ENCODE results near the gene SEC11A.
"Not testable (repeated sequence)": the region's sequence is repeated elsewhere in the genome, so short reads cannot be mapped to it uniquely, and the experiment has no call there.

SEC11A gene

GRCh38 chr15:84716036-84716732 lies at the start of gene SEC11A:
Gene SEC11A, minus strand, starts transcription at chr15:84716139. Its CDS starts 64 bp downstream, at chr15:84716075.
- peak; percentile 97 for DNase-seq (ENCODE audit: low spot score)

DNA sequence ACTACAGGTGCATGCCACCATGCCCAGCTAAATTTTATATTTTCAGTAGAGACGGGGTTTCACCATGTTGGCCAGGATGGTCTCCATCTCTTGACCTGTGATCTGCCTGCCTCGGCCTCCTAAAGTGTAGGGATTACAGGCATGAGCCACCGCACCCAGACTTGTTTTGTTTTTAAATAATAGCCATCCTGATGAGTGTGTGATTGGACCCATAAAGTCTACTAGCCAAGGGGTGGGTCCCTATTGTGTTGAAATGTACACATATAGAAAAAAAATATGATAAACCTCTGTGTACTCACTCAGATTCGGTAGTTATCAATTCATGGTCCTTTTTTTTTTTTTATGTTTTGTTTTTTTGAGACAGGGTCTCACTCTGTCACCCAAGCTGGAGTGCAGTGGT lies 49.7 kb upstream of the SEC11A start:
- no peak for DNase-seq (ENCODE audit: low spot score)

GRCh38 chr15:84764989-84765388 lies 49.0 kb upstream of the SEC11A start:
- DNase-seq (ENCODE audit: low spot score): no peak

- DNase-seq (ENCODE audit: low spot score): no peak
Observed at GRCh38 chr15:84764585-84764984, 48.6 kb upstream of the SEC11A start.

DNA sequence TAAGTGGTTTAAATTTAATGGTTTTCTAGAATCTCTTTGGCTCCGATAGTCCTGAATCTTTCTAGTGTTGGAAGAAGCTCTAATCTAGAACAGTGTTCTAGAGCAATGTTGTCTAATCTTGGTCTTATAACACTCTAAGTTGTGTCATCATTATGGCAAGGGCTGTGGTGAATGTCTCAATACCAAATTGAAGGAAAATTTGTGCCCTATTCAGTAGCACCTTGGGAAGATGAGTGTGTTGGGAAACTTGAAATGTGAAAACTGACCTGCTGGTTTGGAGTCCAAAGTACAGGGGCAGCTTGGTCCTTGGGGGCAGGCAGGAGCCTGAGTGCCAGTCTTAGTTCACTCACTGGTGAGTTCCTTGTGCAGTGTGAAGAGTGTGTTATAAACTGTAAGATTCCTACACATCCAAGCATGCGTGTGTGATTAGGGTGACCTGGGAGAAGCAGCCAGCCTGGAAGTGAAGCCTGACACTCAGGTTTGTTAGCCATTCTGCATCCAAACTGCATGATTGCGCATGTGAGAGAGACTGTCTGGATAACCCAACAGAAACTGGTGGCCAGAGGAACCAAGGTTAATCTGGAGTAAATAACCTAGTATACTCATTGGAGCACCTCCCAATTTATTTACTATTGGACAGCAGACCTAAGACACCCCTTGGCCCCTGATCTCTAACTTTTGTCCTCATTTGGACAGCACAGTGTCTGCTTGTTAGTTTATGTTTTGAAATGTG lies 47.1 kb upstream of the SEC11A start:
- DNase-seq (ENCODE audit: low spot score): no peak

DNA sequence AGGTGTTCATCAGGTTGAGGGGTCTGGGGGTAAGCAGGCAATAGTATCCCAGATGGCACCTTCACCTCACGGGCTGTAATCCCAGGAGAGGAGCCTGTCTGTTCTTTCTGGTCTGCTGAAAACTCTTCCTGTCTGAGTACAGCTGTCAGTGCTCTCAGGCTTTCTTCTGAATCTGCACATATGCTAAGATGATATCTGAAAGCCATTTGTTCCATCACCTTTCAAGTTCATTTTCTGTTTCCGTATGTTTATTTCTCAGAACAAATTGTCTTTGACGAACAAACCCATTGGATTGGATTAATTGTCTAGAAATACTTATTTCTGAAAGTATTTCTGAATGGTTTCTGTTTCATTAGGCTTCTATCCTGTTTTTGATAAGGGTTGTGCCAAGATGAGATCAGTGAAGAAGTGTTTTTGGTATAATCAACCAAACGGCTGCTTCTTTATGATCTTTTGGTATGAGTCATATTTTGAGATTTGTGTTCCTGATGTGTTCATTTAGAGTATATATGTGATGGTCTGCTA lies 45.7 kb upstream of the SEC11A start:
- no peak for DNase-seq (ENCODE audit: low spot score)

GRCh38 chr15:84760219-84760618 lies 44.3 kb upstream of the SEC11A start:
- DNase-seq (ENCODE audit: low spot score): no peak

- no peak for DNase-seq (ENCODE audit: low spot score)
Observed at GRCh38 chr15:84759018-84759417, 43.1 kb upstream of the SEC11A start.

DNA sequence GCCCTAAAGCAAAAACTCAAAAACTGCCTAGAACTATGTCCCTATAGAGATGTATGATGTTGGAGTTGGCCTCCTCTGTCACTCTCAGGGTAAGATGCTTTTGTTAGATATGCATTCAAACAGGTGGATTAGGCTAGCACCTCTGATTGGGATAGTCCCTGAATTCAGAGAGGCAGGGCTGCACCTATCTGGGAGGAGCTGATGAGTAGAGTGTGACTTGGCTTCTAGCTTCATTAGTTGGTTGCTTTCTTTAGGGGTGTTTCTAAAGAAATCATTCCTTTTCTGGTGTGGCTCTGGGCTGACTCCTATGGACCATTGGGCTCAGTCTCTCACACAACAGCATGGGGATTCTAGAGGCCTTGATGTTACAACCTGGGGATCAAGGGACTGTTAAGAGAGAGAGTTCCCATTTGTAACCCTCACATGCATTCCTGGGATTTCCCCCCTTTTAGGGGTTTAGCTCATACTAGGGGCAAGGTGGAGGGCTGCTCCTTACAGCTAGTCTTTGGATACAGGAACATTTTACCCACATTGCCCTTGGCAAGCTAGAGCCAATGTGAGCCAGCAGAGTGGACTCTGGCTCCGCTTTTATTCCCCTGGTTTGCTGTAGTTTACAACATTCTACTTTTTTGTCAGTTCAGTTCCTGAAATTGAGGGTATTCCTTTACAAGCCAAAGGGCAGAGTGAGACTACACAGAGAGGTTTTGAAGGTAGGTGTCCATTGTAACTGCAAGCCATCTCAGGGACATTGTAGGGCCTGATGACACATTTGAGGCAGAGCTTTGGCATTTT lies 40.0 kb upstream of the SEC11A start:
- DNase-seq (ENCODE audit: low spot score): no peak

GRCh38 chr15:84754889-84755288 lies 39.0 kb upstream of the SEC11A start:
- DNase-seq (ENCODE audit: low spot score): not testable (repeated sequence)

GRCh38 chr15:84752700-84753099 lies 36.8 kb upstream of the SEC11A start:
- no peak for DNase-seq (ENCODE audit: low spot score)

DNA sequence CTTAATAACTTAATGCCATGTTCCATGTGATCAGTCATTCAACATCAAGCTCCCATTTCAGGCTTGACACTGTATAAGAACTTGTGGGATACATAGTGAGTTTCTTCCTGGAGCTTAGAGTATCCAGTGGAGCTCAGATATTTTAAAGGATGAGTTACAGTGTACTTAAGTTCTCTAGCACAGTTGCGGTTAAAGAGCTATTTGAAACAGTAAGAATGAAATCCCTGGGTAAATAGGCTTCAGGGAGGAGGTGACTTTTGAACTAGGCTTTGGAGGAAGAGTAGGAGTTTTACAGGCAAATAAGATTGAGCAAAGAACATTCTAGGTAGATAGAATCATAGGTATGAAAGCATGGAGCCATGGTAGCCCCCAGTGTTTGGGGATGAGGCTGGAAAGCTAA lies 36.3 kb upstream of the SEC11A start:
- no peak for DNase-seq (ENCODE audit: low spot score)

DNA sequence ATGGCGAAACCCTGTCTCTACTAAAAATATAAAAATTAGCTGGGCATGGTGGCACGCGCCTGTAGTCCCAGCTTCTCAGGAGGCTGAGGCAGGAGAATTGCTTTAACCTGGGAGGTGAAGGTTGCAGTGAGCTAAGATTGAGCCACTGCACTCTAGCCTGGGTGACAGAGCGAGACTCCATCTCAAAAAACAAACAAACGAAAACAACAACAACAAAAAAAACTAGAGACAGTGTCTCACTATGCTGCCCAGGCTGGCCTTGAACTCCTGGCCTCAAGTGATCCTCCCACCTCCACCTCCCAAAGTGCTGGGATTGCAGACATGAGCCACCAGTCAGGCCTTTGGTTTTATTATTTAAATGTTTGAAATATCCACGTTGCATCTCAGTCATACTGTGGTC lies 35.8 kb upstream of the SEC11A start:
- DNase-seq (ENCODE audit: low spot score): not testable (repeated sequence)

DNA sequence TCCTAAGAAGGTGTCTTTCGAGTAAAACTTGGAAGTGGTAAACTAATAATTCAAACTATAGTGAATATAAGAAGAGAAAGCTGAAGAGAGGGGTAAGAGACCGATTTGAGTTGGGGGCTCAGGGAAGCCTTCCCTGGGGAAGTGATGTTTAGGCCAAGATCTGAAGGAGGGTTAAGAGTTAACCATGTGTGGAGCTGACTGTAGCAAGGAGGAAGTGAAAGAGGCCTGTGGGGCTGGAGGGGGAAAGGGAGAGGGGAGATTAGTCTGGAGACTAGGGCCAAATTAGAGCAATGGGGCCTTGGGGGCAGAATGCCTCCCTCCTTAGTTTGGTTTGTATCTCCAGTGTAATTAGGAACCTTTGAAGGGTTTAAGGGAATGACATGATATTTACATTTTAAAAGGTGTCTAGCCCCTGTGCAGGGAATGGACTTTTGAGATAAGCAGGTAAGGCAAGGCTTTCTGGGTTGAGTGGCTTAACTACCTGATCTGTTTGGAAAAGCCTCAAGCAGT lies 34.7 kb upstream of the SEC11A start:
- no peak for DNase-seq (ENCODE audit: low spot score)

DNA sequence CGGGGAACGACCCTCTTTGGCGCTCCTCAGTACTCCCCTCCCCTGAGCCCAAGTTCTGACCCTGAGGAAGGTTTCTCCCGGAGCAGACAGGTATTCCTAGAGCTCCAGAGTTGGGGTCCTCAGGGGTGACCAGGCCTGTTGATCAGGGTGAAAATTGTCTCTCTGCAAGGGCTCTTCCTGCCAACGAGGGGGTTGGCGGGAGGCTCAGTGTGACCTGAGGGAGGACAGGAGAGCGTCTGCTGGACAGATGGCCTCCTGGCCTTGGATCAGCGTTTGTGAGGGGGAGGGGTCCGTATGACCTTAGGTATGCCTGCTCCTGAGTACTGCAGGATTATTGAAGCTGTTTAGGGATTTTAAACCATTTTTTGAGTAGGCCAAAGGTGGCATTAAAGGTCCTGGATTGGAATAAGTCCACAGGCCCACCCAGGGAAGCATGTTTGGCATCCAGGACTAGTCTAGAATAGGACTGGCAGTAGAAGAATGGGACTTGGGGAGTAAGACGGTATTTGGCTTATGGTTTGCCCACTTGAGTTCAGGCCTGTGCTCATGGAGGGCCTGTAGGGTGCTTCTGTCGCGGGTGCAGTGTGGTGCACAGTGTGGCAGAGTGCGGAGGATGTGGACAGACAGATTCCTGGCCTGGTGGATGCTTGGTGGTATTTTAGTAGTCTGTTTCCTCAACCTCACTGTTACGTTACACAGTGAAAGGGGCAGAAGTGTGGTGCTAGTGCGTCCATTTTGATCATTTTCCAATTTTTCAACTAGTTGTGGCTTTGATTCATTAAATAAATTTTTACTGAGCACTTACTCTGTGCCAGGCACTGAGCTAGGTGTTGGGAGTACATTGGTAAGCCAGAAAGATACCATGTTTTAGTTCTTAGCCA lies 33.4 kb upstream of the SEC11A start:
- peak; percentile 25 for DNase-seq (ENCODE audit: low spot score)

- peak; percentile 83 for DNase-seq (ENCODE audit: low spot score)
Observed at GRCh38 chr15:84748274-84749110, 32.6 kb upstream of the SEC11A start, which contains the start of gene ZNF592. Gene ZNF592, plus strand, starts transcription at chr15:84748592. Its CDS starts 34,084 bp downstream, at chr15:84782676.

GRCh38 chr15:84747416-84748273 lies 31.7 kb upstream of the SEC11A start:
- peak; percentile 72 for DNase-seq (ENCODE audit: low spot score)

DNA sequence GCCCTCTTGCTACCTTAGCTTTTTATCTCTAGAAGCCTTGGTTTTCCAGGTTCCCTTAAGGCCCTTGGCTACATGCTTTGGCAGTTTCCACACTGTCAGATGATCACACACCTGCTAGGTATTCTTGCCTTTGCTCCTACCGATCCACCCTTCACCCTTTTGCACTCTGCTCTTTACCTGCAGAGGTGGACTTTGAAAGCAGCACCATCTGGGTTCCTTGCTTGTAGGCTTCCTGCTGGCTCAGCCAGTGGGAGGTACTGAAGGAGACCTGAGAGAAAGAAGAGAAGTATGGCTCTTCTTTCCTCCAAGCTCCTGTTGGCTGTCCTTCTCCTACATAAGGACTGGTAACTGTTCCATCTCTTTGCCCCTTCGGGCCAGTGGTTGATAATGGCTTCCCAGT lies 25.2 kb upstream of the SEC11A start:
- no peak for DNase-seq (ENCODE audit: low spot score)

DNA sequence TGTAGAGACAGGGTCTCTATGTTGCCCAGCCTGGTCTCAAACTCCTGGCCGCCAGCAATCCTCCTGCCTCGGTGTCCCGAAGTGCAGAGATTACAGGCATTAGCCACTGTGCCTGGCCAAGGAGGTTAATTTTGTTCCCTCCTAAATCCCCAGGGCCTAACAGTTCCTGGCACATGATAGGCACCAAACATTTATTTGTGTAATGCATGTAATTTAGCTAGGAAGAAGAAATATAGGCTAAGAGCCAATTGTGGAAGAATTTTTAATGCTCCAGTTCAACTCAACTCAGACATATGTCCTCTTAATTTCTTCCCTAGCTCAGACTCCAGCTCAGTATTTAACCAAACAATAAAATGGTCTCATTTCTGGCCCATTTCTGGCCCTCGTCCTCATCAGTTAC lies 24.8 kb upstream of the SEC11A start:
- no peak for DNase-seq (ENCODE audit: low spot score)

Data from Ammon's horn (tissue), 1 donor.